ENCODE results near the gene KCNMA1. TPM values are rescaled to one million over a fixed set of nuclear protein-coding genes. Genes with fewer than 3 reads are reported as not detected.

KCNMA1 gene
- total RNA-seq, 4 donors from 2014 or later, result 146 to 300 (median 265) TPM

GRCh38 chr10:77325233-77325537 is 312.4 kb downstream of the KCNMA1 start:
- Histone ChIP-seq H3K4me1 (peaks cover 0 to 36% (median 30%) of the 10 kb centered on the region in 4 donors), H3K4me3 (no peak overlapping the region), H3K9me3 (no peaks in the 10 kb centered on the region), H3K36me3 (no peaks in the 10 kb centered on the region), H3K27me3 (no peaks in the 10 kb centered on the region), H3K27ac (replicated peaks in 1 of 4) (no peak overlapping the region)
- no peak for TF ChIP-seq POLR2A (IDR thresholded peaks at IDR 0.05; ENCODE audit: low read depth)
- no peak for TF ChIP-seq EP300 (IDR thresholded peaks at IDR 0.05)
- no peak for TF ChIP-seq POLR2AphosphoS5 (IDR thresholded peaks at IDR 0.05)
- intact Hi-C loops (cut with DNase I), result no loop called here
- WGBS, result 48% methylated on average over 4 of the region's 4 CpGs
- no peak for DNase-seq (ENCODE audit: extremely low spot score)

- no peak overlapping the region for H3K4me3 ChIP-seq
- H3K36me3 ChIP-seq, result no peaks in the 10 kb centered on the region
- no peaks in the 10 kb centered on the region for H3K9me3 ChIP-seq
- peaks cover 0 to 51% (median 42%) of the 10 kb centered on the region in 4 donors for H3K4me1 ChIP-seq
- intact Hi-C loops (cut with DNase I), result no loop called here
- no peaks in the 10 kb centered on the region for H3K27me3 ChIP-seq
- WGBS, result 80% methylated on average over 3 of the region's 3 CpGs
- no peak for TF ChIP-seq POLR2AphosphoS5 (IDR thresholded peaks at IDR 0.05)
- TF ChIP-seq POLR2A (IDR thresholded peaks at IDR 0.05; ENCODE audit: low read depth), result no peak
- TF ChIP-seq EP300 (IDR thresholded peaks at IDR 0.05), result no peak
- no peak for TF ChIP-seq CTCF (IDR thresholded peaks at IDR 0.05)
- H3K27ac ChIP-seq (replicated peaks in 1 of 4), result peak overlapping the region in 1 of 4 donors; percentile 57
- no peak for DNase-seq (ENCODE audit: extremely low spot score)
These were observed 315.8 kb downstream of the KCNMA1 start for GRCh38 chr10:77321838-77322237.

- H3K4me1 ChIP-seq, result peaks cover 0 to 47% (median 38%) of the 10 kb centered on the region in 4 donors
- intact Hi-C loops (cut with DNase I), result no loop called here
- no peaks in the 10 kb centered on the region for H3K9me3 ChIP-seq
- 48% methylated on average over 2 of the region's 2 CpGs for WGBS
- peak overlapping the region in 1 of 4 donors; percentile 57 for H3K27ac ChIP-seq (replicated peaks in 1 of 4)
- DNase-seq (ENCODE audit: extremely low spot score), result no peak
- TF ChIP-seq POLR2A (IDR thresholded peaks at IDR 0.05; ENCODE audit: low read depth) (no peak), POLR2AphosphoS5 (IDR thresholded peaks at IDR 0.05) (no peak), EP300 (IDR thresholded peaks at IDR 0.05) (no peak), CTCF (IDR thresholded peaks at IDR 0.05) (no peak)
- no peaks in the 10 kb centered on the region for H3K36me3 ChIP-seq
- H3K4me3 ChIP-seq, result no peak overlapping the region
- H3K27me3 ChIP-seq, result no peaks in the 10 kb centered on the region
These were observed 316.6 kb downstream of the KCNMA1 start for GRCh38 chr10:77320971-77321471.

- Histone ChIP-seq H3K27ac (replicated peaks in 1 of 4) (no peak overlapping the region), H3K4me1 (peaks cover 0 to 35% (median 25%) of the 10 kb centered on the region in 4 donors), H3K27me3 (no peaks in the 10 kb centered on the region), H3K36me3 (no peaks in the 10 kb centered on the region), H3K9me3 (no peaks in the 10 kb centered on the region), H3K4me3 (no peak overlapping the region)
- TF ChIP-seq POLR2AphosphoS5 (IDR thresholded peaks at IDR 0.05) (no peak), EP300 (IDR thresholded peaks at IDR 0.05) (no peak), CTCF (IDR thresholded peaks at IDR 0.05) (no peak), POLR2A (IDR thresholded peaks at IDR 0.05; ENCODE audit: low read depth) (no peak)
- intact Hi-C loops (cut with DNase I), result no loop called here
- no peak for DNase-seq (ENCODE audit: extremely low spot score)
- WGBS, result 75% methylated on average over 3 of the region's 3 CpGs
These were observed 318.1 kb downstream of the KCNMA1 start for GRCh38 chr10:77319557-77319956.

GRCh38 chr10:77318739-77319138 is 318.9 kb downstream of the KCNMA1 start:
- no peaks in the 10 kb centered on the region for H3K36me3 ChIP-seq
- DNase-seq (ENCODE audit: extremely low spot score), result no peak
- intact Hi-C loops (cut with DNase I), result no loop called here

More at GRCh38 chr10:77318739-77319138, 318.9 kb downstream of the KCNMA1 start:
- Histone ChIP-seq H3K27ac (replicated peaks in 1 of 4) (peak overlapping the region in 1 of 4 donors; percentile 5), H3K9me3 (no peaks in the 10 kb centered on the region), H3K27me3 (no peaks in the 10 kb centered on the region), H3K4me3 (no peak overlapping the region), H3K4me1 (peaks cover 0 to 35% (median 24%) of the 10 kb centered on the region in 4 donors)
- WGBS, result 50% methylated on average over 3 of the region's 3 CpGs
- TF ChIP-seq POLR2AphosphoS5 (IDR thresholded peaks at IDR 0.05) (no peak), EP300 (IDR thresholded peaks at IDR 0.05) (no peak), CTCF (IDR thresholded peaks at IDR 0.05) (no peak), POLR2A (IDR thresholded peaks at IDR 0.05; ENCODE audit: low read depth) (no peak)
